IPS DF 19.7 (cell line): ENCODE results near the gene KLHL36.

Source experiments
- DNase-seq: peaks from one replicate; pipeline ENCODE4 v3.0.0-alpha.2; 2013; ENCODE audit warnings: low read depth, low spot score

KLHL36 gene

DNA sequence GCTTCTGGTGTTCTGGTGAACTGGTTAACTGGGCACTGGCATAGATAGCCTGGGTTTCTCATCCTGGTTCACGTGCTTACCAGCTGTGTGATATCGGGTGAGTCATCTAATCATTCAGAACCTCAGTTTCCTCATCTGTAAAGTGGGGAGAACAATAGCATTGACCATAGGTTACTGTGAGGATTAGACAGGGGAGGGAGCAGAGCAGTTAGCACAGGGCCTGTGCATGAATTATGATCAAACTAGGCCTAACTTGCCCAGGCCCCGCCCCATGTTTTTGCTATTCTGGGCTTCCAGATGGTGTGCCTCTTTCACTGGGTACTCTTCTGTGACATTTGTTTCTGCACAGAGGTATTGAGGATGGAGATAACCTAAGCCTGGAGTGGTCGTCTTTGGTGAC, 4.6 kb upstream of the KLHL36 start:
- no peak for DNase-seq

DNA sequence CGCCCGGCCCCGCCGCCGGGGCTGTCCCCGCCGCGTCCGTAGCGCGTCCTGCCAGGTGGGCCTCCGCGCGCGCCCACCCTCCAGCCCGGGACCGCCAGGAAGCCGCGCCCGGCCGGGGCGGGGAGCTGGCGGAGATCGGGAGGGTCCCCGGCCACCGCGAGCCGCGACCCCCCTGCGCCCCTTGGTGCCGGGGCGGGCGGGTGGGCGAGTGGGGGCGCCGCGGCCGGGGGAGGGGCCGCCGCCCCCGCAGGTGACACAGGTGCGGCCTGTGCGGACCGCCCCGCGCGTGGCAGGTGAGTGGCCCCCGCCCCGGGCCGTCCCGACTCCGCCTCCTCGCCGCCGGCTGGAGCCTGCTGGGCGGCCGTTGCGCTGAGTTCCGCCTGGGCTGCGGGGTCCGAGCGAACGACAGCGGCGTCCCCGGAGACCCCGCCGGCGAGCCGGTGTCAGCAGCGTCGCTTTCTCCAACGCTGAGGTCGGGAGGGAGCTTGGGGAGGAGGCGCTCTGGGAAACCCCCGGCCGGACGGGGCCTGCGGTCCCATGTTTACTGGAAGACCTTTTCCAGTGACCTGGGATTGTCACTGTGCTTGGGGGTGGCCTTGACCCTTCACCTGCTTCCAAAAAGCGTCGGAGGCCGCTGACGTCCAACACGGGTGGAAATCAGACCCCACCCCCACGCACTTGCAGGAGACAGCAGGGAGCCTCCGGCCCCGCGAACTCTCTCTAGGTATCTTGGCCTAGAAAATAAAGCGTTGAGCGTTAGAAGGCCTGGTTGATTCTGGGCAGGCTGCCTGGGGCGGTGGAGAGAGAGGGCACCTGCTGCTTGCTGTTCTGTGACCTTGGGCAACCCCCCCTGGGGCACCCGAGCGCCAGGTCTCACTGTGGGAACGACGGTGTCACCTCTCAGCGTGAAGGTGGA, 542 bp downstream of the KLHL36 start:
- DNase-seq = no peak

DNA sequence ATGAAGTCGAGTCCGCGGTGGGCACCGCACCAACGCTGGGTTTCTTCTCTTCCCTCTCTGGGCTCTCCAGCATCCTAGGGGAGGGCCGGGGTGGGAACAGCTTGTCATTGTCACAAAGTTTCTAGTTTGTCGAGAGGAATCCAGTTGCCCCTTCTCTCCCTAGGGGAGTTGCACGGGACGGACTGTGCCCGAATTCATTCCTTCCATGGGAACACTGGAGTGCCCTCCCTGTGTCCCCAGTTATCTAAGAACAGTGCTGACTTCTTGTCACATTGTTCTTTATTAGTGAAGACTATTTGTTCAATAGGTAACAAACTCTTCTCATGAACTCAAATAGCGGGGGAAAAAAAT, 1.2 kb downstream of the KLHL36 start:
- no peak for DNase-seq

DNA sequence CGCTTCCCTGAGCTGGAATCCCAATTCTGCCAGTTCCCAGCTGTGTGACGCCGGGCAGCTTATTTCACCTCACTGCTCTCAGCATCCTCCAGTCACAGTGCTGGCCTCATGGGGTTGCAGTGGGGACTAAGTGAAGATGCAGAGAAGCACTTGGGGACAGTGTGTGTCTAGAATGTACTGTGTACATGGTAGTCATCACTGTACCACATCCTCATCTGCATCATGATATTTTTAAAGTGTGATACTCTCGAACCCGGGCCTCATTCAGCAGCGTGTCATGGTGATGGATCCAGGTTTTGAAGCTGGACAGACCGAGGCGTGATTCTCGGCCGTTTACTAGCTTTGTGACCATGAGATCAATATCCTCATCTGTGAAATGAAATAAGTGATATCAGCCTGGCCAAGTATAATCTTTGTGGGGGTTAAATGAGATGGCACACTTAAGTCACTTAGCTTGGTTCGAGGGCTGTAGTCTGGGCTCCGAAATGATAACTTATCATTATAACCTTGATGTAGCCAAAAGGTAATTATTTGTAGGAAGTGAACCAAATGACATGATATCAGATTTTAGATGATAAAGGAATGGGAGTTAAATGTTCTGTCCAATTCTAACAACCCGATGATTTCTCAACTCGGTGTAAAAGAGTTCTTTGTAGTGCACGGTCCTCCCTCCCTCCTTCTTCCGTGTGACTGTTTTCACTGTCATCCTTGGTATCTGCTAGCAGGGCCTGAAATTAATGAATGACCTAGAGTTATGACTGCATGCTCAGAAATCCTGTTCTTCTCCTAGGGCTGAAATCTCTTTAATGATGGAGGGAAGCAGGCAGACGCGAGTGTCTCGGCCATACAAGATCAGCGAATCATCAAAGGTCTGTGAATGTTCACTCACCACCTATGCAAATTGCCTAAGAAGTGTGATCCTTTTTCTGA, 2.0 kb downstream of the KLHL36 start:
- DNase-seq = no peak

DNA sequence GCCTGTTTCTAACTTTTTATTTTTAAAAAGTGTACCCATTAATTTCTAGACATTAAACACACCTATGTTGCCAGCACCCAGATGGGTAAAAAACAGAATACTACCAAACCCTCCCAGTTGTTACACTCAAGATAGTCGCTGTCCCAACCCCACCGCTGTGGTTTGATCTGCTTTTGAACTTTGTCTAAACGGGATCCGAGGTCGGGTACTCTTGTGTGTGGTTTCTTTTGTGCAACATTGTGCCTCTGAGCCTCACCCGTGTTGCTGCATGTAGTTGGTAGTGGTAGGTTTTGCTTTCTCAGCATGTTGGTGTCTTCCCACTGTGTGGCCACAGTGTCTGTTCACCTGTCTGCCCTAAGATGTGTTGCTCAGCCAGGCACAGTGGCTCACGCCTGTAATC, 4.3 kb downstream of the KLHL36 start:
- no peak for DNase-seq

DNA sequence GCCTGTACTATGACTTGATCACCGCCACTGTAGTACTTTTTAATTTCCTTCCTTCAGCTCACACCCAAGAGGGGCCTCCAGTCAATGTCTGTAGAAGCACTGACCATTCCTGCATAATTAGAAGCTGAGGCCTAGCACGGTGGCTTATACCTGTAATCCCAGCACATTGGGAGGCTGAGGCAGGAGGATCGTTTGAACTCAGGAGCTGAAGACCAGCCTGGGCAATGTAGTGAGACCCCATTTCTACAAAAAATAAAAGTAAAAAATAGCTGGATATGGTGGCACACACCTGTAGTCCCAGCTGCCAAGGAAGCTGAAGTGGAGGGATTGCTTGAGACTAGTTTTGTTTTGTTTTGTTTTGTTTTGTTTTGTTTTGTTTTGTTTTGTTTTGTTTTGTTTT, 5.9 kb downstream of the KLHL36 start:
- DNase-seq = no peak

DNA sequence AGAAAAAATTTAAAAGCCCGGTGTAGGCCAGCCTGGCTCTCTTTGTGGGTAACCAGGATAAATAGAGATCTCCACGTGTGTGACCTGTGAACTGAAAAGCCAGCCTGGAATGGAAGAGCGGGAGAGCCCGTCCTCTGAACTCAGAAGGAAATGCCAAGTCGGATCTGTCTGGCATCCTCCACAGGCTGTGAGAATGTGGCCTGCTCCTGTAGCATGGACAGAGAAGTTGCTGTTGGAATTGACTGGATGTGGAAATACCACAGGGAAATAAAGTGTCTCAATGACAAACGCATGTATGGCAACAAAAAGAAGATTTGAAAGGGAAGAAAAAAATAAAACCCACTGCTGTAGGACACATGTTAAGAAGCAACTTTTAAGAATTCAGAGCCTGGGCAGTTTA, 6.7 kb downstream of the KLHL36 start:
- no peak for DNase-seq

DNA sequence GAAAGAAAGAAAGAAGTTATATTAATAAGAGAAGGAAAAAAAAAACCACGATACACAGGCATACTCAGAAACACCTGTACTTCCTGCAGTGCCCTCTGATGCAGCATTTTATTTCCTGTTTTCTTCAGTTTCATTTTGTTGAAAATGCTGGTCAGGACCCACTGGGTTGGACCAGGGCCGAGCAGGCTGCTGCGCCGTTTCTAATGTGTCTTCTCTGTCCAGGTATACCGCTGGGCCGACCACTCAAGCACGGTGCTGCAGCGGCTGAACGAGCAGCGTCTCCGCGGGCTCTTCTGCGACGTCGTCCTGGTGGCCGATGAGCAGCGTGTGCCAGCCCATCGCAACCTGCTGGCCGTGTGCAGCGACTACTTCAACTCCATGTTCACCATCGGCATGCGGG, 8.3 kb downstream of the KLHL36 start:
- DNase-seq = no peak

DNA sequence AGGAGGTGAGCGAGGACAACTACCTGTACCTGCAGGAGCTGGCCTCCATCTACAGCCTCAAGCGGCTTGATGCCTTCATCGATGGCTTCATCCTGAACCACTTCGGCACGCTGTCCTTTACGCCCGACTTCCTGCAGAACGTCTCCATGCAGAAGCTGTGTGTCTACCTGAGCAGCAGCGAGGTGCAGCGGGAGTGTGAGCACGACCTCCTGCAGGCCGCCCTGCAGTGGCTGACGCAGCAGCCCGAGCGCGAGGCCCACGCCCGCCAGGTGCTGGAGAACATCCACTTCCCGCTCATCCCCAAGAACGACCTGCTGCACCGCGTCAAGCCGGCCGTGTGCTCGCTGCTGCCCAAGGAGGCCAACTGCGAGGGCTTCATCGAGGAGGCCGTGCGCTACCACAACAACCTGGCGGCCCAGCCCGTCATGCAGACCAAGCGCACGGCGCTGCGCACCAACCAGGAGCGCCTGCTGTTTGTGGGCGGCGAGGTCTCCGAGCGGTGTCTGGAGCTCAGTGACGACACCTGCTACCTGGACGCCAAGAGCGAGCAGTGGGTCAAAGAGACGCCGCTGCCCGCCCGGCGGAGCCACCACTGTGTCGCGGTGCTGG, 9.0 kb downstream of the KLHL36 start:
- no peak for DNase-seq

DNA sequence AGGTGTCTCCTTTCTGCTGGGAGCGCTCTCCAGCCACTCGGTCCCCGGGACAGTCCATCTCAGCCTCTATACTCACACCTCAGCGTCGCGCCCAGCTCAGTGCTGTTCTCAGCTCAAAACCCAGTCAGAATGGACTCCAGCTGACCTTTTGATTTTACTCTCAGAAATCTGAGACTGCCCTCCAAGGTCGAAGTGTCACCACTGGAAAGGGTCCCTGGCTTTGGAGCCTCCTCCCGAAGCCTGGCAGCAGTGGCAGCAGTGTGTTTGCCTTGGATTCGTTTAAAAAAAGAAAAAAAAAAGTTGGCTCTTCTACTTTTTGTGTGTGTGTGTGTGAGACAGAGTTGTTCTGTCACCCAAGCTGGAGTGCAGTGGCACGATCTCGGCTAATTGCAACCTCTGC, 10.4 kb downstream of the KLHL36 start:
- no peak for DNase-seq

DNA sequence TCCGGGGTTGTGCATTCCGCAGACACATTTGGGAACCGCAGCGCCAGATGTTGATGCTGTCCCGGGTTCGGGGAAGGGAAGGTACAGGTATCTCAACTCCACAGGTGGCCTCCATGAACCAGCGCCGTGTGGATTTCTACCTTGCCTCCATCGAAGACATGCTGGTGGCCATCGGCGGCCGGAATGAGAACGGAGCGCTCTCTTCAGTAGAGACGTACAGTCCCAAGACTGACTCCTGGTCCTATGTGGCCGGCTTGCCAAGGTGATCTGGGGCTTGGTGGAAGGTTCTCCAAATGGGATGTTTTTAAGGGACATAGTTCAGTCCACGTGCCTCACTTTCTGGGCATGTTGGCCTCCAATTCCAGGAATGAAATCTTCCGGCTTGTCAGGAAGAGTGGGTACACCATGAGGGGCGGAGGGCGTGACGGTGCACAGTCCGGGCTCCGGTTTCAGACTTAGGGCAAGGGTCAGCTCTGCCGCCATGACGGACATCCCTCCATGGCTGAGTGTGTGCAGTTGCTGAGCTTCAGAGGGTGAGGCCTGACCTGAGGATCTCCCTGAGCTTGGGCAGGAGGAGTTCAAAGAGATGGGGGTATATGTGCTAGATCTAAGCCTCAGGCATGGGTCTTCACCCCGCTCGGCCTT, 11.5 kb downstream of the KLHL36 start:
- no peak for DNase-seq

DNA sequence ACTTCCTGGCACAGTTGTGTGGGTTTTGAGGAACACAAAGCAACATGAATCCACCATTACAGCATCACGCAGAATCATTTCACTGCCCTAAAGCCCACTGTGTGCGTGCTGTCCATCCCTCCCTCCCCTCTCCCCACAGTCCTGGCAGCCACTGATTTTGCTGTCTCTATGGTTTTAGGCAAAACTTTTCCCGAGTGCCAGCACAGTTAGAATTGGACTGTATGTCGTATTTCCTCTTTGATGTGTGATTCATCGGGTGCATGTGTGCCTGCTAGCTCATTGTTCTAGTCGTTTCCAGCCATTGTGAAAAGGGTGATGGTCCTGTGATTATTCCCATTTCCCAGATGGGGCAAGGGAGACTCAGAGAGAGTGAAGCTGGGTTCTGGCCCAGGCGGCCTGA, 12.7 kb downstream of the KLHL36 start:
- DNase-seq = no peak

DNA sequence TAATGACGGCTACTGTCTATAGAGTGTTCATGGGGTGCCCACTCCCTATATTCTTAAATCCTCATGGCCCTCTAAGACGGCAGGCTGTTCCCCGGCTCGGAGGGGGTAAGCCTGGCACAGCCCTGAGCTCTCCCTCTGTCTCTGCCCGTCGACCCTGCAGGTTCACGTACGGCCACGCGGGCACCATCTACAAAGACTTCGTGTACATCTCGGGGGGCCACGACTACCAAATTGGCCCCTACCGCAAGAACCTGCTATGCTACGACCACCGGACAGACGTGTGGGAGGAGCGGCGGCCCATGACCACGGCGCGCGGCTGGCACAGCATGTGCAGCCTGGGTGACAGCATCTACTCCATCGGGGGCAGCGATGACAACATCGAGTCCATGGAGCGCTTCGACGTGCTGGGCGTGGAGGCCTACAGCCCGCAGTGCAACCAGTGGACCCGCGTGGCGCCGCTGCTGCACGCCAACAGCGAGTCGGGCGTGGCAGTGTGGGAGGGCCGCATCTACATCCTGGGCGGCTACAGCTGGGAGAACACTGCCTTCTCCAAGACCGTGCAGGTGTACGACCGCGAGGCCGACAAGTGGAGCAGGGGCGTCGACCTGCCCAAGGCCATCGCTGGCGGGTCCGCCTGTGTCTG, 13.2 kb downstream of the KLHL36 start:
- no peak for DNase-seq

DNA sequence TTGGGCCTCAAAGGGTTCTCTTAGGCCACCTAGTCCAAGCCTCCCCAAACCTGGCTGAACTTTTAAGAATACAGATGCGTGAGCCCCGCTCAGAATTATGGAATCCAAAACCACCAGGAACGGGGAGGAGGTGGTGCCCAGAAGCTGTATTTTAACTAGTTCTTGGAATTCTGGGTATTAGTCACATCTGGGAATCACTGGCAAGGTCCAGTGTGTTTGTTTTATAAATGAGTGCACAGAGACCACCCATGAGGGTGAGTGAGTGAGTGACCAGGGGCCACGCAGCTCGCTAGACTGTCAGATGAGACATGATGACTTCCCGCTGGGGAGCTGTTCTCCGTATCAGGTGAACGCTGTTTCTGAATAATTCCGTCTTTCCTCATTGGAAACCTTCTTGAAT, 14.2 kb downstream of the KLHL36 start:
- DNase-seq = no peak

DNA sequence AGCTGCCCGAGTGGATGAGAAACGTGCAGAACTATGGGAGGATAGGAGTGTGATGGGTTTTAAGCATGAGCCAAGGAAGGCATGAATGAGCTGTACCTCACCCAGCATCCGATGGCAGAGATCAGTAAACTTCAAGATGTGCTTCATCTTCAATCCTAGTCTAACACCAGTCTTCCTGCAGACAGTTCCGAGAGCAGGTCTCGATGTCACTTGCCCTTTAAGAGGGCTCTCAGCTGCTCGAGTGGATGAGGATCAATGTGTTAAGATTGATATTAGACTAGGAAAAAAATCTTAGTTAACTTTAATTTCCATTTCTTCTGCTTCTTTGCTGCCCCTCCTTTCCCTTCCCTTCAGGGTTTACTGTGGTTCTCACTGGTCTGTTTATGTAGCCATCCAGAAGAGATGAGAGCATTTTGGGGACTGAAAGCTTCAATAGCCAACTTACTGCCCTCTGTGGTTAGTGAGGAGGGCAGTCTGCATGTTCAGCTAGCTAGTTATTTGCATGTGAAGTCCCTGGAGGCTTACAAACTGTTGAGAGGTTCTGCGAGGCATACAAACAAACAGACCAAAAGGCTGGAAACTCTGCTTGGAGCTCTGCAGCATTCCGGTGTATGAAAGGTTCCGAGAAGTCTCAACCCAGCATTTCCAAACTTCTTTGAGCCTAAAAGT, 15.3 kb downstream of the KLHL36 start:
- no peak for DNase-seq

DNA sequence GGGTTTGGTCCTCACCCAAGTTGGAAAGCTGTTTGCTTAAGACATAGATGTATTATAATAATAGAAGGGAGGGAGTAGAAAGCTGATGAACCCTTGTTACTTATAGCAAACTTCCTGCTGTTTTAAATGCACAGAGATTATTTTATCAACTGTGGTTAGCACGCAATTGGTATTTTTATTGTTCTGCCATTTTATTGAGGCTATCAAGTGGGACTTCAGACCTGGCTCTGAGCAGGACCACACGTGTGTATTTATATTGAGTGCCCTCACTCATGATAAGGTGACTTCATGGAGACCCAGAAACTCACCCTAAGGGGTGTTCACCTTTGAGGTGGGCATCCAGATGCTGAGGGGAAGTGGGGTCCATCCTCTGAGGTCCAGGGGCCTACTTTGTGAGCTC, 17.0 kb downstream of the KLHL36 start:
- DNase-seq = no peak

DNA sequence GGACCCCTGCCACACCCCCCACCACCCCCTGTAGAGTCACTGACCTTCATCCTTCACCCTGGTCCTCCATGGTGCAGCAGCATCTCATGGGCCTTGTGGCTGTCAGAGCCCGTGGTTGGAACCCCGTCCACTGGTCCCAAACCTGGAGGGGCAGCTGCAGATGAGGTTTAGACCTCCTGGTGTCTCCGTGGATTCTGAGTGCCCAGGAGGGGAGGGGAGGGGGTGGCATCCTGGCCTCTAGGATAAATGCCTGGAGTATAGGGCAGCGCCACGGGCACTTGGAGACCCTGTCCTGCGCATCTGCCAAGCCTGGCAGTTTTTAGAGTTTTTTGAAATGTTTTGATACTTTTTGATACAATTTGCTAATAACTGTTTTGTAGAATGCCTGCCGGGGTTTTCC, 17.5 kb downstream of the KLHL36 start:
- no peak for DNase-seq

DNA sequence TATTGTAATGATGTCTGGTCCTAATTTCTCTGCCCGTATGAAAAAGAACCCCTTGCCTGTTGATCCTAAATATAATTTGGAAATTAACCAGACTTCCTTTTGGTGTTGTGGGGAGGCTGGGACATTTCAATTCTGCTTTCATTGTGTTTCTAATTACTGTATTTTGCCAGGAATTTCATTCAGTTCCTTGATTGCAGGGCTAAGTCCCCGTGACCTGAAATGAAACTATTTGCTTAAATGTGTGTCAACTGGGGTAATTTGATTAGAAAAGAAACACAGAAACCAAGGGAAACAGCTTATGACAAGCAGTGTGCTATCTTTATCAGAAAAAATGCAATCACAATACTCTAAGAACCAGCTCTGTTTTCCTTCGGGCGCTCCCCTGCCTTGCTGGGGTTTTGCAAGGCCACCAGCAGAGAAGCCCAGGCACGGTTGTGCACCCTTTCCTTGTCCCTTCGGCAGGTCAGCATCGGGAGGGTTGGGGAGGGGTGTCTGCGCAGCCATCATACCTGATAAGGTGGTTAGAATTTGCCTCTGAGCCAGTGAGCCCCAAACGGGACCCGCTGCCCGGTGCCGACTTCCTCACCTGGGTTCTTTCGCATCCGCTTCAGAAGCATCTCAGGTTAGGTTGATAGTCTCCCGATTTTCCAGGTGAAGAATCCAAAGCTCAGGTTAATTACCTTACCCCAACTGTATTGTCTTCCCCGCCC, 19.4 kb downstream of the KLHL36 start:
- DNase-seq = no peak

DNA sequence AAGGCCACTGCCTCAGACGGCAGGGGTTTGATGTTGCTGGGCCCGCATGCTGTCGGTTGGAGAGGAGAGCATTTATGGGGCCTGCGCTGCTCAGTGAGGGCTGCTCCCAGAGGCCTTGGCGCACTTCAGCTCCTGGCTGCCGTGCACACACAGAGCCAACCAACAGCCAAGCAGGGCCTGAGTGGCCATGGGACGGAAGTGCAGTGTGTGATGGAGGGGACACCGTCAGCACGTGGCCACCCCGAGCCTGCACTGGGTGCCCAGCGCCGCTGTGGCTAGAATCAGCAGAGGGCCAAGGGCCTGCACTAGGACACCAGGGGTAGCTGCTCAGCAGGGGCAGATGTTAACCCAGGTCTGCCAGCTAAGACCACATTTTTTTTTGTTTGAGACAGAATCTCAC, 21.8 kb downstream of the KLHL36 start:
- no peak for DNase-seq
